ENCODE data around the gene RPP14. TPM values are rescaled to one million over a fixed set of nuclear protein-coding genes. Genes with fewer than 3 reads are reported as not detected.

Gene RPP14
- total and polyA plus RNA-seq, 2 experiments from 2014 or later: 11.7 to 18.6 TPM

DNA sequence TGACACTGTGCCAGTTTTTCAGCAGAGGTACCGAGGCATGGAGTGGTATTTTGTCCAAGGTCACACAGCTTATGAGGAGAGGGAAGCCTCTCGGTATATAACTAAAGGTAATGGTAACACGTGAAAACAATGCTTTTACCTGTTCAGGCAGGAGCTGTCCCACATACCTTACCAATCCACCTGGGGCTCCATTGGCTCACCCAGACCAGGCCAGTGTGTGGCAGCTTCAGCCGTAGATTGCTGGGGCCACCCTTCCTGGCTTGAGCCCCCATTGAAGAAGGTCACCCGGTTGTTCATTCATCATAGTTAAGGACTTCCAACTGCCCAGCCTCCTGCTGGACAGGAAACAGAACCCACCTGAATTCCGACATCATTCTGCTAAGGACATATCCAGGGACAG, 9.2 kb upstream of the RPP14 start (continued):
- TF ChIP-seq JUNB (IDR thresholded peaks at IDR 0.05; ENCODE audit: unreplicated experiment): no peak
- TF ChIP-seq, protein P1, sequence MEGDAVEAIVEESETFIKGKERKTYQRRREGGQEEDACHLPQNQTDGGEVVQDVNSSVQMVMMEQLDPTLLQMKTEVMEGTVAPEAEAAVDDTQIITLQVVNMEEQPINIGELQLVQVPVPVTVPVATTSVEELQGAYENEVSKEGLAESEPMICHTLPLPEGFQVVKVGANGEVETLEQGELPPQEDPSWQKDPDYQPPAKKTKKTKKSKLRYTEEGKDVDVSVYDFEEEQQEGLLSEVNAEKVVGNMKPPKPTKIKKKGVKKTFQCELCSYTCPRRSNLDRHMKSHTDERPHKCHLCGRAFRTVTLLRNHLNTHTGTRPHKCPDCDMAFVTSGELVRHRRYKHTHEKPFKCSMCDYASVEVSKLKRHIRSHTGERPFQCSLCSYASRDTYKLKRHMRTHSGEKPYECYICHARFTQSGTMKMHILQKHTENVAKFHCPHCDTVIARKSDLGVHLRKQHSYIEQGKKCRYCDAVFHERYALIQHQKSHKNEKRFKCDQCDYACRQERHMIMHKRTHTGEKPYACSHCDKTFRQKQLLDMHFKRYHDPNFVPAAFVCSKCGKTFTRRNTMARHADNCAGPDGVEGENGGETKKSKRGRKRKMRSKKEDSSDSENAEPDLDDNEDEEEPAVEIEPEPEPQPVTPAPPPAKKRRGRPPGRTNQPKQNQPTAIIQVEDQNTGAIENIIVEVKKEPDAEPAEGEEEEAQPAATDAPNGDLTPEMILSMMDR (conservative IDR thresholded peaks at IDR 0.05; ENCODE audit: low read depth in 2 of 2): no peak
- no peak for TF ChIP-seq EZH2phosphoT487 (IDR thresholded peaks at IDR 0.05; ENCODE audit: unreplicated experiment)
- no peak for TF ChIP-seq REST (IDR thresholded peaks at IDR 0.05; ENCODE audit: unreplicated experiment)

GRCh38 chr3:58298190-58298589, 7.9 kb upstream of the RPP14 start:
- Histone ChIP-seq H3K9me2 (ENCODE audit: insufficient read depth) (no peaks in the 10 kb centered on the region), H3K27ac (ENCODE audit: low read depth) (no peak overlapping the region), H3K27me3 (ENCODE audit: insufficient read depth) (0 out of 2 replicates have a peak, but pooled peaks cover 3% of the 10 kb centered on the region), H2AFZ (no peak overlapping the region), H3K4me3 (no peak overlapping the region), H4K20me1 (replicated peaks; ENCODE audit: insufficient read depth) (no peaks in the 10 kb centered on the region), H3K4me2 (no peak overlapping the region), H3K36me3 (ENCODE audit: insufficient read depth) (no peaks in the 10 kb centered on the region), H3K79me2 (replicated peaks; ENCODE audit: insufficient read depth) (no peaks in the 10 kb centered on the region), H3K4me1 (ENCODE audit: insufficient read depth) (0 out of 2 replicates have a peak, but pooled peaks cover 3% of the 10 kb centered on the region), H3F3A (replicated peaks; ENCODE audit: low read depth) (no peaks in the 10 kb centered on the region)
- Mint-ChIP-seq H3K4me1 (peaks cover 7% of the 10 kb centered on the region), H3K9me3 (no peaks in the 10 kb centered on the region), H3K27me3 (ENCODE audit: insufficient read depth, low read depth, poor library complexity) (peaks cover 7% of the 10 kb centered on the region), H3K27ac (no peak overlapping the region), H3K36me3 (ENCODE audit: low read depth) (no peaks in the 10 kb centered on the region), H3K4me3 (no peak overlapping the region)
- DNase-seq (ENCODE audit: low spot score) (no peak), ATAC-seq (no peak)
- TF ChIP-seq, protein P1 (conservative IDR thresholded peaks at IDR 0.05; ENCODE audit: low read depth in 2 of 2): no peak
- no peak for TF ChIP-seq CREB1 (CRISPR knock-in tag; IDR thresholded peaks at IDR 0.05; ENCODE audit: low read depth)
- no peak for TF ChIP-seq NANOG (IDR thresholded peaks at IDR 0.05; ENCODE audit: borderline replicate concordance)
- no peak for TF ChIP-seq STAT1 (IDR thresholded peaks at IDR 0.05; ENCODE audit: unreplicated experiment)
- TF ChIP-seq JUNB (IDR thresholded peaks at IDR 0.05; ENCODE audit: unreplicated experiment): no peak
- no peak for TF ChIP-seq EZH2 (IDR thresholded peaks at IDR 0.05; ENCODE audit: low read depth, unreplicated experiment)
- TF ChIP-seq, protein P2, sequence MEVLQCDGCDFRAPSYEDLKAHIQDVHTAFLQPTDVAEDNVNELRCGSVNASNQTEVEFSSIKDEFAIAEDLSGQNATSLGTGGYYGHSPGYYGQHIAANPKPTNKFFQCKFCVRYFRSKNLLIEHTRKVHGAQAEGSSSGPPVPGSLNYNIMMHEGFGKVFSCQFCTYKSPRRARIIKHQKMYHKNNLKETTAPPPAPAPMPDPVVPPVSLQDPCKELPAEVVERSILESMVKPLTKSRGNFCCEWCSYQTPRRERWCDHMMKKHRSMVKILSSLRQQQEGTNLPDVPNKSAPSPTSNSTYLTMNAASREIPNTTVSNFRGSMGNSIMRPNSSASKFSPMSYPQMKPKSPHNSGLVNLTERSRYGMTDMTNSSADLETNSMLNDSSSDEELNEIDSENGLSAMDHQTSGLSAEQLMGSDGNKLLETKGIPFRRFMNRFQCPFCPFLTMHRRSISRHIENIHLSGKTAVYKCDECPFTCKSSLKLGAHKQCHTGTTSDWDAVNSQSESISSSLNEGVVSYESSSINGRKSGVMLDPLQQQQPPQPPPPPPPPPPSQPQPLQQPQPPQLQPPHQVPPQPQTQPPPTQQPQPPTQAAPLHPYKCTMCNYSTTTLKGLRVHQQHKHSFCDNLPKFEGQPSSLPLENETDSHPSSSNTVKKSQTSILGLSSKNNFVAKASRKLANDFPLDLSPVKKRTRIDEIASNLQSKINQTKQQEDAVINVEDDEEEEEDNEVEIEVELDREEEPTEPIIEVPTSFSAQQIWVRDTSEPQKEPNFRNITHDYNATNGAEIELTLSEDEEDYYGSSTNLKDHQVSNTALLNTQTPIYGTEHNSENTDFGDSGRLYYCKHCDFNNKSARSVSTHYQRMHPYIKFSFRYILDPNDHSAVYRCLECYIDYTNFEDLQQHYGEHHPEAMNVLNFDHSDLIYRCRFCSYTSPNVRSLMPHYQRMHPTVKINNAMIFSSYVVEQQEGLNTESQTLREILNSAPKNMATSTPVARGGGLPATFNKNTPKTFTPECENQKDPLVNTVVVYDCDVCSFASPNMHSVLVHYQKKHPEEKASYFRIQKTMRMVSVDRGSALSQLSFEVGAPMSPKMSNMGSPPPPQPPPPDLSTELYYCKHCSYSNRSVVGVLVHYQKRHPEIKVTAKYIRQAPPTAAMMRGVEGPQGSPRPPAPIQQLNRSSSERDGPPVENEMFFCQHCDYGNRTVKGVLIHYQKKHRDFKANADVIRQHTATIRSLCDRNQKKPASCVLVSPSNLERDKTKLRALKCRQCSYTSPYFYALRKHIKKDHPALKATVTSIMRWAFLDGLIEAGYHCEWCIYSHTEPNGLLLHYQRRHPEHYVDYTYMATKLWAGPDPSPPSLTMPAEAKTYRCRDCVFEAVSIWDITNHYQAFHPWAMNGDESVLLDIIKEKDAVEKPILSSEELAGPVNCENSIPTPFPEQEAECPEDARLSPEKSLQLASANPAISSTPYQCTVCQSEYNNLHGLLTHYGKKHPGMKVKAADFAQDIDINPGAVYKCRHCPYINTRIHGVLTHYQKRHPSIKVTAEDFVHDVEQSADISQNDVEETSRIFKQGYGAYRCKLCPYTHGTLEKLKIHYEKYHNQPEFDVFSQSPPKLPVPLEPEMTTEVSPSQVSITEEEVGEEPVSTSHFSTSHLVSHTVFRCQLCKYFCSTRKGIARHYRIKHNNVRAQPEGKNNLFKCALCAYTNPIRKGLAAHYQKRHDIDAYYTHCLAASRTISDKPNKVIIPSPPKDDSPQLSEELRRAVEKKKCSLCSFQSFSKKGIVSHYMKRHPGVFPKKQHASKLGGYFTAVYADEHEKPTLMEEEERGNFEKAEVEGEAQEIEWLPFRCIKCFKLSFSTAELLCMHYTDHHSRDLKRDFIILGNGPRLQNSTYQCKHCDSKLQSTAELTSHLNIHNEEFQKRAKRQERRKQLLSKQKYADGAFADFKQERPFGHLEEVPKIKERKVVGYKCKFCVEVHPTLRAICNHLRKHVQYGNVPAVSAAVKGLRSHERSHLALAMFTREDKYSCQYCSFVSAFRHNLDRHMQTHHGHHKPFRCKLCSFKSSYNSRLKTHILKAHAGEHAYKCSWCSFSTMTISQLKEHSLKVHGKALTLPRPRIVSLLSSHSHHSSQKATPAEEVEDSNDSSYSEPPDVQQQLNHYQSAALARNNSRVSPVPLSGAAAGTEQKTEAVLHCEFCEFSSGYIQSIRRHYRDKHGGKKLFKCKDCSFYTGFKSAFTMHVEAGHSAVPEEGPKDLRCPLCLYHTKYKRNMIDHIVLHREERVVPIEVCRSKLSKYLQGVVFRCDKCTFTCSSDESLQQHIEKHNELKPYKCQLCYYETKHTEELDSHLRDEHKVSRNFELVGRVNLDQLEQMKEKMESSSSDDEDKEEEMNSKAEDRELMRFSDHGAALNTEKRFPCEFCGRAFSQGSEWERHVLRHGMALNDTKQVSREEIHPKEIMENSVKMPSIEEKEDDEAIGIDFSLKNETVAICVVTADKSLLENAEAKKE (CRISPR knock-in tag; IDR thresholded peaks at IDR 0.05): no peak

Data from GM23338 (cell line).